ENCODE data around the gene TTC7B.

- TF ChIP-seq CTCF (IDR thresholded peaks at IDR 0.05) (no peak), POLR2A (IDR thresholded peaks at IDR 0.05) (no peak)
Measured at GRCh38 chr14:90530523-90530922, 285.7 kb downstream of the TTC7B start.

All from adrenal gland (tissue), 5 donors.